GM19395 (cell line): Measurements from ENCODE around the gene HPCA.

Source experiments
- ATAC-seq: cut with Tn5 transposase; IDR thresholded peaks from one replicate; pipeline ENCODE4 v1.9.1; 2021; ENCODE audit warnings: mild to moderate bottlenecking, moderate library complexity; ENCODE audit not compliant: unreplicated experiment

HPCA gene

DNA sequence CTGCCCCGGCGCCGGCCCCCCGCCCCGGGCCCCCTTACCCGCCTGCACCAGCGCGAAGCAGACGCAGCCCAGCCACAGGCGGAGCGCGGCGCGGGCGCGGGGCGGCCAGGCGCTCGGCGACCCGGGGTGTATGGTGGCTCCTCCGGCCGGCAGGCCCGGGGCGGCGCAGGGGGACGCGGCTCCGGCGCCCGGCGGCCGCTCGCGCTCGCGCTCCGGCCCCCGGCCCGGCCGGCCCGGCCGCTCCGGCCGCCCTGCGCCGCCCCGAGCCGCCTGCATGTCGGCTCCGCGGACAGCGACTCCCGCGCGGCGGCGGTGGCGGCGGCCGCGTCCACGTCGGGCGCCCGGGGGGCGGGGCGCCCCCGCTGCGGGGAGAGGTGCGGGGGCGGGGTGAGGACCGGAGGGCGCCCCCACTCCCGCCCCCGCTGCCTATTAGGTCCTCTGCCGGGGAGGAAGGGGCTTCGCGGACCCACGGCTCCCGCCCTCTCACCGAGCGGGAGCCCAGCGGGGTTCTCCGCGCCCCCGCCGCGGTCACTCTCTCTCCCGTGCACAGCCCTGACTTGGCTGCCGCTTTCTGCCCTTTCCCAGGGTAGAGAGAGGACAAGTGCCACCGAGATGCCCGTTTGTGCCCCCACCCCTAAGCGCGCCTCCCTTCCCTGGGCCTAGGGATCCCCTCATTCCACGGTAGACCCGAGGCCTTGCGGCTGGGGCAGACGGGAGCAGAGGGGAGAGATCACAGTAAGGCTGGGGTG is 15.5 kb upstream of the HPCA start, which contains the start of gene FNDC5:
TSS of gene FNDC5 (minus strand) at position 298 of the 749 bp plus-strand sequence.
- ATAC-seq: no peak

DNA sequence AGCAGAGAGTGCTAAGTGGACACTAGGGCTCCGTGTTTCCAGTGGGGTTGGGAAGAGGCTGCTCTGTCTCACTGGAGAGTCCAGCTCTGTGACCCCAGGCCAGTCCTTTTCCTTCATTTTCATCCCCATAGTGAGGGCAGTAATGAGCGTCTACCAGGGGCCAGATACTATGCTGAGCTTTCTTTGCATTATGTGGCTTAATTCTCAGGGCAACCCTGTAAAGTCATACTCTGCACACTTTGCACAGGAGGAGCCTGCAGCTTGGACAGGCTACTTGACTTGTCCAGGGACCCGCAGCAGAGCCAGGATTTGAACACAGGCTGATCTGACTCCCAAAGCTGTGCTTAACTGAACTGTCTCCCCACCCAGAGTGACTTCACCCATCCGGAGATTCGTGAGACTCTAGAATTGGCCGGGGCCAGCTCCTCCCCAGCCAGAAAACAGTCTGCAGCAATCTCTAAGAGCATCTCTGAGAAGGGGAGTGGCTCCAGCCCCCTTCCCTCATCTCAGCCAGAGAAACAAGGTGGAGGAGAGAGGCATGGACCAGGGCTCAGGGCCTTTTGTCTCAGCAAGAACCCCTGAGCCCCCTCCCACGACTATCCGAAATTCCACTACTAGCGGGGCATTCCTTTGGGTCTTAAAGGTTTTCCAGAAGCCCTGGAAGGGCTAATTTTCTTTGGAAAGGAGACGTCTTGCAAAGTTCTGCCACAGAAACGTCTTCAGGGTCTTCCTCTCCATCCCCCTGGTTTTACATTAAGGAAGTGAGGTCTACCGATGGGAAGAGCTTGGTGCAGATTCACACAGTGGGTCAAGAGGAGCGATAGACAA is 14.7 kb upstream of the HPCA start:
- ATAC-seq: no peak

DNA sequence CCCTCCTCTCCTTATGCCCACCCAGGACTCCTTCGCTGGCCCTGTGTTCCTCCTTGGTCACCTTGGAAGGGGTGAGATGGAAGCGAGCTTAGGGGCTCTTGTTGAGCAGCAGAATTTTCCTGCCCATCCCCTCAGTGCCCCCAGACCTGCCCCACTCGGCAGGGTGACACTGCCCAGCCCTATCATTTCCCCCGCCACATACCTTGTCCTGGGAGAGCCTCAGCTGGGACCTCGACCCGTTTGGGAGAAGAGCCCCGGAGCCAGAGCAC is 14.2 kb upstream of the HPCA start:
- no peak for ATAC-seq

DNA sequence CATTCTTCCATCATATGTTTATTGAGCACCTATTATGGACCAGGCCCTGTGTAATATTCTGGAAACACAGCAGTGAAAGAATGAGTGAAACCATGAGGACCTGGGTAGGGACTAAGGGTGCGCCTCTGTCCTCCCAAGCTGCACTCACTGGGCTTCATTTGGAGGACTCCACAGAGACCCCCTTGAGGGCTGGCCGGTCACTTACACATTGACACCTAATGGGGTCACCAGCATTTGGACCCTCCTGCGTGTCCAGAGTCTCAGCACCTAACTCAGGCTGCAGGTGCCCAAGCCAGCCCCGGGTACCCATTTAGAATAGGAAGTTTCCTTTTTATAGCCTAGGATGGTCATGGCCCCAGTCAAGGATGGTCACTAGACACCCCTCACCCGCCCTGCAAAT is 12.8 kb upstream of the HPCA start:
- ATAC-seq: no peak

DNA sequence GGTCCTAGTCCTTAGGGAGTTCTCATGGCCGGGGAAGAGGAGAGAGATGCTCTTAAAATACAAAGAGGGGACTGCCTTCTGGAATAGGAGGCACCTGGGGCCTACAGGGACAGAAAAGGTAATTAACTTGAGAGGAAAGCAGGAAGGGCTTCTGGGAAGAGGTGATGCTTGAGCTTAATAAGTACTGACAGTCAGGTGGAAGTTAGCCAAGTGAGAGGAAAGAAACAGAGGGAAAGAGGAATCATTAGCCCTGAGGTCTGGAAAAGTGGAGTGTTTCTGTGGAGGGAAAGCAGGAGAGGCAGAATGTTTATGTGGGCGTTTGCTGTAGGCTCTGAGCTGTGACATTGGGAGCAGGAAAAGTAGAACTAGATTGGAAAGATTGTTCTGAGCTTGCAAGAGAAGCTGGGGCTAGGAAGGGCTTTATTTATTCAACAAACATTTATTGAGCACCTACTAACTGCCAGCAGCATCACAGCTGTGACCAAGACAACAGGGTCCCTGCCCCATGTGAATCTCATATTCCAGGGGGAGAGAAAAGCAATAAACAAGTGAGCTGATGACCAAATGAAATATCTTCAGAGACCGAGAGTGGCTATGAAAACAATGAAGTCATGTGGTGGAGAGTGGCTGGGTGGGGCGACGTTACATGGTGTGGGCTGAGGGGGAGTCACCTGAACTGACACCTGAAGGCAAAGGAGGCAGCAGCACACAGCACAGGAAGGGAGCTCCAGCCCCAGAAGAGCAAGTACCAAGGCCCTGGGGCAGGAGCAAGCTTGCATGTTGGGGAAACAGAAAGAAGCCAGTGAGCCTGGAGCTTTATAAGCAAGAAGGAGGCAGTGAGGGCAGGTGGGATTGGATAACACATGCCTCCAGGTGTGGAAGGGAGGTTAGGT is 11.2 kb upstream of the HPCA start:
- no peak for ATAC-seq

DNA sequence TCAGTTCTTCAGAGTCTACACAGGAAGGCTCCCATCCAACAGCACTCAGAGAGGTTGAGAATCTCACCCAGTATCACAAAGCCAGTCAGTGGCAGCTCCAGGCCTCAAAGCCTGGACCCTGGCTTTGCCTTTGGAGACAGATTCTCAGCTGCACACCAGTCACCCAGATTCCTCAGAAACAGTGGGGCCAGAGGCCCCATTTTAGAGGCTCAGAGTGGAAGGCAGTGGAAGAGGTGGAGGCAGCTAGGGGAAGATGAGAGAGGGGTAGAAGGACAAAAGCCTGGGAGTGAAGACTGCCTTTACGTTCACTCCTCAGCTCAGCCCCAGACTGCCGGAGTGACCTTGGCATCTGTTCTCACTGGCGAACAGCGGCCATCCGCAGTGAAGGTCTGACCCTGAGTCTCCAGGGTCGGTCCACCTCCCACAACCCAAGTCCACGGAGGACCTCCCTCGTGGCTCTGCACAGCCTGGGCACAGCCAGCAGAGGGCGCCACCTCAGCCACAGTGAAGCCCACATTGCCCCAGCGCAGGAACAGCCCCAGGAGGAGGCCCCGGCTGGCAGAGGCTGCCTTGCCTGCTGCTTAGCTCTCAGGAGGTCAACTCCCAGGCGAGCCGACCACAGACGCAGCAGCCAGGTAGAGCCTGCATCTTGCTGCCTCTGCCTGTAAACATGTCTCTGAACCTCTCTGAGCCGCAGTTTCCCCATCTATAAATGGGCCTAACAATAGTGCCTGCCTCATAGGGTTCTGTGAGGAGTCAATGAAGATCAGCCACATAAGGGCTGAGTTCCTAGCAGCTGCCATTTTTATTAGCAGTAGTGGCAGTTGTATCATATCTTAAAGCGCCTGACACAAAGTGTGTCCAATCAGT is 9.7 kb upstream of the HPCA start:
- no peak for ATAC-seq

DNA sequence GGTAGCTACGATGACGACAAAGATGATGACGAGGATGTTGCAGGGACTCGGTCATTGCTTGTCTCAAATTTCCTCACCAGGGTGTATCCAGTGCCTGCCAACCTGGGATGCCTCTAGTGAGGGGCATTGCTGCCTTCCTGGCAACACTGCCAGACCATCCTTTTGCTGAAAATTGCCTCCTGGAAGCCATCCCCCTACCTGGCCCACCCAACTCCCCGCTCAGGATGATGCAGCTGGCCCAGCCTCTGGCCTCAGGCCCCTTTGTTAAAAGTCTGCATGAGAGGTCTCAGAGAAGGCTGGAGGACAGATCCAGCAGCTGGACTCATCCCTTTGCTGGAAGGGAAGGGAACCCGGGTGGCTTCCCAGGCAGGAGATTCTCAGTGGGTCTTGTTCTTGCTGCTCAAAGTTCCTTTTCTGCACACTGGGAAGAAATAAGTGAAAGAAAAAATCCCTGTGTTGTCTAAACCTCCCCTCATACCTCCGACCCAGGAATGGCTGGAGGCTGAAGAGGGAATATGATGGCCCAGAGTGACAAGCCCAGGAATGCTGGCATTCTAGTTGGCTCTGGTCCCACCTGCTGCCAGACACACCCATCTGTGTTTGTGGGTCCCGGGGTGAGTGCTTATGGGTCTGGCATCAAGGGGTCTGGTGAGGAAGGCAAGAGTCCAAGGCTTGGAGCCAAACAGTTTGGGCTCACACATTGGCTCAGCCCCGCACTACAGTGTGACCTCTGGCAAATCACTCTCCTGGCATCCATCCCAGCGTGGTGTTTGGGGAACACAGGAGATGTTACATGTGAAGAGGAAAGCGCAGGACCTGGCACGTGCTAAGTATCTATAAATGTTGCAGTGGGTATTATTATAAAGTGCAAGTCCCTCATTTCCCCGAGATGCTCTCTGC is 8.8 kb upstream of the HPCA start:
- no peak for ATAC-seq

DNA sequence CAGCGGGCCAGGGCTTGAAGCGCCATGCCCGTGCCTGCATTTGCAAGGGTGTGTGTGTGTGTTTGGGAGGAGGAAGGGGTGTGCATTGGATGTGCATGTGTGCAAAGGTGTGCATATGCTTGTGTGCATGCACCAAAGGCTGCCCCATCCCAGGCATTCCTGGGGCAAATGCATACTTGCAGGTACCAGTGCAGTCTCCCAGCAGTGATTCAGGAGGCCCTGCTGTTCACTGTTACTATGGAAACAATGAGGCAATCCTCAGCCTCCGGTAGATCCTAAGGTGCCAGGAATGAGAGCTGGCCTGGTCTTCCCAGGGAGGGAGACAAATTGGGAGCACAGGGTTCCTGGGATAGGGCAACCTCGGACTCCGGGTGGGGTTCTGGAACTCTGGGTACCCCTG is 8.1 kb upstream of the HPCA start:
- ATAC-seq: no peak

DNA sequence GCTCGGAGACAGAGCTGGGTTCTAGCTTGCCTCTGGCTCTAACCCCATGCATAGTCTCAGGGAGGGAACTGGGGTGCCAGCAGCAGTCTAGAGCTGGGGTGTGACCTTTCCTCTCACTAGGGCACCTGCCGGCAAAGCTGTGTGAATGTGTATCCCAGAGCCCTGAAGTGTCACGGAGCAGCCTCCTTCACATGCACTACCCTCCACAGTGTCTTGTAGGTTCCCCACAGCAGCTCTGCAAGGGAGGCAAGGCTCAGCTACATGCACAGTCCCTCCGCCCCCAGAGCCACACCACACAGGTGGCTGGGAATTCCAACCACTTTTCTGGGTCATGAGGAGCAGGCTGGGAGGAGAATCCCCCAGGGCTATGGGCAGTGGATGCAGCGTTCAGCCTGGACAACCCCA is 7.7 kb upstream of the HPCA start:
- ATAC-seq: no peak

DNA sequence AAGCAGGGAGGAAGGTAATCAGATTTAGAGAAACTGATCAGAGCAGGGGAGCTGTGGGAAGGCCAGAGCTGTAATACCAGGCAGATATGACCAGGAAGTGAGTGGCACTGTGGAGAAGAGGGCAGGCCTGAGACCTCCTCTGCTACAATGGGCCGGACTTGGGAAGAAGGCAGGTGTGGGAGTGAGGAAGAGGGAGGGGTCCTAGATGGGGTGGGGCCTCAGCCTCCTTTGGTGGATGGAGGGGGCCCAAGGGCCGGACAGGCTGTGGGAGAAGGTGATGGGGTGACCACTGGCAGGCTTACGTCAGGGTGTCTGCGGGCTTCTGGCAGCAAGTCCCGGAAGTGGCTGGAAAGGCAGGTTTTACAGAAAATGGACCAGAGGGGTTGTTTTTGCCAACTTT is 5.0 kb upstream of the HPCA start:
- no peak for ATAC-seq

DNA sequence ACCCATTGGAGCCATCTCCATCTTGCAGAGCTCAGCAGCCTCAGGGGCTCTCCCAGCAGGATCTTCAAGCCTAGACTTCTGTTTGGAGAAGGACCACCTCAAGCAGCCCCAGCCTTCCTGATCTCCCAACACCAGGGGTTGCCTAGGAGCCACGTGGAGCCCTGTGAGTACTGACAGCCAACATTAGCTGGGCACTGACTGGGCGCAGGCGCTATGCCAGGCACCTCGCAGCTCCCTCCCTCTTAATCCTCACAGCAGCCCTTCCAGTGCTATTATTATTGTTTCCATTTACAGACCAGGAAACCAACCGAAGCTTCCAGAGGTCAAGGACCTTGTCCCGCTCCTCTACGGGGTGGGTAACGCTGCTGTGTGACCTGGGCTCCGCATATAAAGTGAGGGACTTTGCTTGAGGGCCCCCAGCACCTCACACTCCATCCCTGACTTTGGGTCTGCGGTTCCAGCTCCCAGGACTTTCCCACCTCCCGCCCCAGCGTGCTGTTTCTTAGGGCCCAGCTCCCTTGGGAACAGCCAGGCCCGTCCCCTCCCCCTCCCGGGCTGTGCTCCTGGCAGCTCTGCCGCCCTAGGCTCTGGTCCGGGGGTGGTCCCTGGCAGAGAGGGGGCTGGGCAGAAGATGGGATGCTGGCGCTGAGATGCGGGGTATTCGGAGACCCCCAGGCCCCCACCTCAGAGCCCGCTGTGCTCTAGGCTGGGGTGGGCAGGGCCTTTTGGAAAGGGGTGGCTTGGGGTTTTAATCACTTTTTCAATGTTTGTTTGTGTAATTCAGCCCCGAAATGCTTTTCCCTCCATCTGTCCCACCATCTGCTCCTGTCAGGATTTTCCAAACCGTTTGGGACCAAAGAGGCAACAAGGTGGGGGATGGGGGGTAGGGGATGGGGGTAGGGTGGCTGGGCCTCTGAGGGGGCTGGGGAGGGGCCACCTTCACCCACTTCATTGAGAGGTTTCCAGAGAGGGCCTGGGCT is 4.1 kb upstream of the HPCA start:
- no peak for ATAC-seq

DNA sequence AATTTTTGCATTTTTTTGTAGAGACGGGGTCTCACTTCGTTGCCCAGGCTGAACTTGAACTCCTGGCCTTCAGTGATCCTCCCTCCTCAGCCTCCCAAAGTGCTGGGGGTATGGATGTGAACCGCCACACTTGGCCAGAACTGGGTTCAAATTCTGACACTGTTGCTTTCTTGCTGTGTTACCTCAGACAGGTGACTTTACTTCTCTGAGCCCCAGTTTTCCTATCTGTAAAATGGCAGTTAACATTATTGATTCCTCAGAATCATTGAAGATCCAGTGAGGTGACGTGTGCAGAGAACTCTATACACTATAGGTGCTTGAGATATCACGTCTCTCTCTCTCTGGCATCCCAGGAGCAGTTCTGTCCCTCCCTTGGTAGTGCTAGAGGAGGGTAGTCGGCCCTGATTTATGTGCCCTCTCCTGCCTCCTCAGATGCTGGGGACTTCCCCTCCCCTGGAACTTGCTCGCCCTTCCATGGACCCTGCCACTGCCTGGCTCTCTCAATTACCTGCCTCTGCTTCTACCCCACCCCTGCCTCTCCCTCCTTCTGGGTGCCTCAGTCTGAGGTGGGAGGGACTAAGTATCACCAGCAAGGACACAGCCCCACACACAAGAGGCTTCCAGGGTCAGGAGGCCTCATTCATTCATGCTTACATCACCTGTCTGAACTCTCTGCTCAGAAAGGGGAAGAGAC is 2.8 kb upstream of the HPCA start:
- no peak for ATAC-seq

DNA sequence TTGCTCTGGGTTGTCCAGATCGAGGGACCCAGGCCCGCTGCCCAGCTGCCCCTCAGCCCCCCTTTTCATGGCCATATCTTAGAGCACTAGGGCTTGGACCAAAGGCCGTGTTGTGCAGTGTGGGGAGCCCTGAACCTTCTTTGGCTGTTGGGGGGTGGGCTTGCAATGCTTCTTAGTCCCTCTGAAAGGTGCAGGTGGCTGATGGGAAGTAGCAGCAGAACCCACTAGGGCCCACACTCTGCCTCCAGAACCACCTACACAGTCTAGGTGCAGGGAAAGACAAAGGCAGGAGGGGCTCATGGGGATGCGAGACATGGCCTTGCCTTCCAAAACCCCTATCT is 2.3 kb upstream of the HPCA start:
- ATAC-seq: no peak

DNA sequence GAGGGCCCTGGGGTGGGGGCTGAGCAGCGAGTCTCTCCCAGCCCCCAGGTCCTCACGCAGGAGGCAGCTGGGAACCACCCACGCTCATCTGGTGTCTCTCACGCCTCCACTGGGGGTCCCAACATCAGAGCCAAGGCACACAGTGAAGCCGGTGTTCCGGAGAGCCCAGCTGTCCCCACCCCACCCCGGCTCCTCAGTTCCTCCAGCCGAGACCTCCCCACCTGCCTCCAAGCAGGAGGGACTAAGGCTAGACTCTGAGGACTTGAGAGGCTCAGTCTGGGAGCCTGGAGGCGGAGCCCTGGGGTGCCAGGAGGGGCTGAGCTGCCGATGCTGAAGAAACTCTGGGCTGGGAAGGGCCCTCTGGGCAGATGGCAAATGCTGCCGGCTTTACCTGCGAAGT is 1.6 kb upstream of the HPCA start:
- ATAC-seq: no peak

DNA sequence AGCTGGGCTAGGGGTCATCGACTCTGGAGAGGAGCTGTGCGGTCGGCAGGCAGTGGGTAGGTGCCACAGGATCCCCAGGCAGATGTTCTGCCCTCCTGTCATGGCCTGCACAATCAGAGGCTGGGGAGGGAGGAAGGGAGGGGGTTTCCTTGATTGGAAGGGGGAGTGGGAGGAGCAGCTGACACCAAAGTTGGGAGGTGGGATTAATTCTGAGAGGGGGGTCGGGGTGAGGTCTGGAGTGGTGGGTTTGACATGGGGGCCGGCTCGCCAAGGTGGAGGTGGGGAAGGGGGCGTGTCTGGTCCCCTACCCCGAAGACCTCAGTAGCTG is 651 bp upstream of the HPCA start:
- no peak for ATAC-seq

DNA sequence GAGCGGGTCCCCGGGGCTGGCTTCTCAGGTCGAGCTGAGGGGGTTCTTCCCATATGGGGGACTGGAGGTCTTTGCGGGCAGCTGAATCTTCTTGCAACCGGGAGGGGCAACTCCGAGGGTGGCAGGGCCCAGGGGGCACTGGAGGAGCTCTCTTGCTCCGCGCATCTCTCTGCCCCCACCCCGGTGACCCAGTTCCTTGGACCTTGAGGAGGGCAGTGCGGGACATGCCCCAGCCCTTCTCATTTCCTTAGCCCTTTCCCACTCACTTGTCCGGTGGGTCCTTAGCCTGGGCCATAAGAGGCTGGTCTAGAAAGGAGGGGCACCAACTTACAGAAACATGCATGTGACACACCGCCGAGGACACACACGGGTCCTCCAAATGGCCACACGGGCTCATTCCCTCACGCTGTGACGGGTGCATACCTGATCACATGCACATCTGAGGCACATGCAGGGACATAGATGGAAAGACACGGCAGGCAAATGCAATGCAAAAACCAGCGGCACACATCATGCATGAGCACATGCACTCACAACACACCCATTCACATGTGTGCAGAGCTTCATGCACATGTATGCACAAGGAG is 630 bp downstream of the HPCA start:
- ATAC-seq: no peak

DNA sequence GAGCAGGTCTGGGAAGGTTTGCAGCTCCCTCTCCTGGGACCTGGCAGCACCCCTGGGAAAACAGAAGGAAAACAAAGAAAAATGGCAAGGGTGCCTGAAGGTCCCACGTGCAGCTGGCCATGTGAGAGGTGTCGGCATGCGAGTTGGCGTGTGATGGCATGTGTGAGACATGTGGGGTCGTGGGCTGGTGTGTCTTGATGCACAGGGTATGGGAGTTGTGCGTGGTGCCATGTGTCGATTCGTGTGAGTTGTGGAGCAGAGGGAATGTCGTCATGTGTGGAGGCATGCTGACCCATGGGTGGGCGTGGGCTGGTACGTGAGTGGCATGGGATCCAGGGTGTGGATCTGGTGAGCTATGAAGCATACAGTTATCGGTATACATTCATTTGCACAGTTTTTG is 1.3 kb downstream of the HPCA start:
- ATAC-seq: no peak

DNA sequence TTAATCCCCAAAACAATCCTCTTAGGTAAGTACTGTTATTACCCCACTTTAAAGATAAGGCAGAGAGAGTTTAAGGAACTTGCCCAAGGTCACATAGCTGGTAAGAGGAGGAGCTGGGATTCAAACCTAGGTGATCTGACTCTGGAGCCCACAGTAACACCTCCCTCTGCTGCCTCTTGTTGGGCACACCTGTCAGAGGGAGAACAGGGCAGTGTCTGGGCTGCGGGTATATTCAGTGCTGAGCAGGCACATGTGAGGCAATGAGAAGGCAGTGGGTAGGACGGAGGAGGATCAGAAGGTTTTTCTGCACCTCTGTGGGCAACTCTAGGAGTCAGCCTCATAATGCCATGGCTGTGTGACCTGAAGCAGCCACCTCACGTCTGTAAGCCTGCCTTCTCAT is 1.8 kb downstream of the HPCA start:
- no peak for ATAC-seq
